Hematopoietic multipotent progenitor cell treated with erythropoietin and hydrocortisone succinate and interleukin-3 and kit ligand, for 4 days (in vitro differentiated cells): ENCODE results near the gene MAPK11.
A peak's percentile ranks its signal among the peaks of the same experiment; 100 is the strongest.

ENCODE experiments used
- DNase-seq: peaks from one replicate; pipeline ENCODE4 v3.0.0-alpha.2; 2015

Gene MAPK11

GRCh38 chr22:50293441-50294318 is 23.5 kb upstream of the MAPK11 start:
- DNase-seq, result peak; percentile 53

- peak; percentile 51 for DNase-seq
Measured at GRCh38 chr22:50292643-50293440, 22.7 kb upstream of the MAPK11 start.

- DNase-seq, result no peak
Measured at GRCh38 chr22:50289942-50290630, 19.9 kb upstream of the MAPK11 start.

GRCh38 chr22:50289151-50289941 is 19.2 kb upstream of the MAPK11 start:
- no peak for DNase-seq

GRCh38 chr22:50287731-50288130 is 17.6 kb upstream of the MAPK11 start:
- no peak for DNase-seq

GRCh38 chr22:50286701-50287318 is 16.6 kb upstream of the MAPK11 start:
- DNase-seq, result no peak

- no peak for DNase-seq
Measured at GRCh38 chr22:50286275-50286674, 16.1 kb upstream of the MAPK11 start.

- DNase-seq, result no peak
Measured at GRCh38 chr22:50285568-50286229, 15.5 kb upstream of the MAPK11 start.

GRCh38 chr22:50284479-50284878 is 14.3 kb upstream of the MAPK11 start:
- no peak for DNase-seq

GRCh38 chr22:50283821-50284220 is 13.6 kb upstream of the MAPK11 start:
- DNase-seq, result no peak

GRCh38 chr22:50282361-50283155 is 12.4 kb upstream of the MAPK11 start:
- no peak for DNase-seq

- DNase-seq, result no peak
Measured at GRCh38 chr22:50281957-50282356, 11.8 kb upstream of the MAPK11 start.

GRCh38 chr22:50281384-50281760 is 11.2 kb upstream of the MAPK11 start:
- DNase-seq, result no peak

- DNase-seq, result no peak
Measured at GRCh38 chr22:50280708-50281383, 10.7 kb upstream of the MAPK11 start.

GRCh38 chr22:50280022-50280707 is 10.0 kb upstream of the MAPK11 start:
- no peak for DNase-seq

GRCh38 chr22:50278956-50279619 is 8.9 kb upstream of the MAPK11 start:
- no peak for DNase-seq

GRCh38 chr22:50278461-50278860 is 8.3 kb upstream of the MAPK11 start:
- no peak for DNase-seq

- no peak for DNase-seq
Measured at GRCh38 chr22:50277761-50278160, 7.6 kb upstream of the MAPK11 start.

- peak; percentile 69 for DNase-seq
Measured at GRCh38 chr22:50276143-50276542, 6.0 kb upstream of the MAPK11 start.
